Measurements from ENCODE around the gene GLI3.

Gene GLI3

DNA sequence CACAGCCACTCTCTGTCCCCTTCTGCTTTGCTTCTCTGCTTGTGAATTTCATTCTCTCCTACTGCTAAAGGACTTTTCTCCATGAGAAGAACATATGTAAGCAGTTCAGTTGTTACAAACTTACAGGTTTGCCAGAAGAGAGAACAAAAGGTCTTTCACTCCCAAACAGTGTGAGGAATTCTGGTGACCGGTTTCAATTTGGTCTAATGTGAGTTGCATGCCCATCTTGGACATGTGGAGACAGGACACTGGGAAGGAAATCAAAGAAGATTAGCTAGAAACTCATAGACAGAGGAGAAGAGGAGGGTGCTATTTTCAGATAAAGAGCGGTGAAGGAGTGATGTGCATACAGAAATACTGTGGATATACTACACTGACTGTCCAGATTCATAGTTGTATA lies 324.6 kb downstream of the GLI3 start:
- no peak for DNase-seq

GRCh38 chr7:41911792-41912191 lies 325.2 kb downstream of the GLI3 start:
- no peak for DNase-seq
